GM12874 (cell line): ENCODE results near the gene NPAS3.

Experiments
- TF ChIP-seq, protein P1 (sequence below): IDR thresholded peaks from 2 replicates; pipeline ENCODE4 v1.5.1; 2011; ENCODE audit warnings: low read depth, mild to moderate bottlenecking, control low read depth, low read length, moderate library complexity; ENCODE audit not compliant: insufficient read depth

The NPAS3 gene

DNA sequence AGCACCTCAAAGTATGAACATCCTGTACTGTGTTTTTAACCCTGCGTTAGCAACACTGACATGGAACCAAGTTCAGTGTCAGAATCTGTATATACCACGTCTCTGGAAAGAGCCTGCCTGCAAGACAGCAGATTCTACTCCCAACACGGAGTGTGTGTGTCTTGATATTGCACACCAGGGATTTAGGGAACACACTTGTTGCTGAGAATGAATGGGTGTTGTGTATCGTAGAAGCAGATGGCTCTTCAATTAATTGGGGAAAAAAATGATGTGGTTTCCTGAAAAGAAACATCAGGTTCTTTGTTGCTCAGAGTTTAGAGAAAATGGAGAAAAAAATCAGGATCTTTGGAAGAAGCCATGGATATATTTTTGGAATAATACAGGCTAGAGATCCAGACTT is 841.4 kb downstream of the NPAS3 start:
- TF ChIP-seq, protein P1, sequence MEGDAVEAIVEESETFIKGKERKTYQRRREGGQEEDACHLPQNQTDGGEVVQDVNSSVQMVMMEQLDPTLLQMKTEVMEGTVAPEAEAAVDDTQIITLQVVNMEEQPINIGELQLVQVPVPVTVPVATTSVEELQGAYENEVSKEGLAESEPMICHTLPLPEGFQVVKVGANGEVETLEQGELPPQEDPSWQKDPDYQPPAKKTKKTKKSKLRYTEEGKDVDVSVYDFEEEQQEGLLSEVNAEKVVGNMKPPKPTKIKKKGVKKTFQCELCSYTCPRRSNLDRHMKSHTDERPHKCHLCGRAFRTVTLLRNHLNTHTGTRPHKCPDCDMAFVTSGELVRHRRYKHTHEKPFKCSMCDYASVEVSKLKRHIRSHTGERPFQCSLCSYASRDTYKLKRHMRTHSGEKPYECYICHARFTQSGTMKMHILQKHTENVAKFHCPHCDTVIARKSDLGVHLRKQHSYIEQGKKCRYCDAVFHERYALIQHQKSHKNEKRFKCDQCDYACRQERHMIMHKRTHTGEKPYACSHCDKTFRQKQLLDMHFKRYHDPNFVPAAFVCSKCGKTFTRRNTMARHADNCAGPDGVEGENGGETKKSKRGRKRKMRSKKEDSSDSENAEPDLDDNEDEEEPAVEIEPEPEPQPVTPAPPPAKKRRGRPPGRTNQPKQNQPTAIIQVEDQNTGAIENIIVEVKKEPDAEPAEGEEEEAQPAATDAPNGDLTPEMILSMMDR: no peak

DNA sequence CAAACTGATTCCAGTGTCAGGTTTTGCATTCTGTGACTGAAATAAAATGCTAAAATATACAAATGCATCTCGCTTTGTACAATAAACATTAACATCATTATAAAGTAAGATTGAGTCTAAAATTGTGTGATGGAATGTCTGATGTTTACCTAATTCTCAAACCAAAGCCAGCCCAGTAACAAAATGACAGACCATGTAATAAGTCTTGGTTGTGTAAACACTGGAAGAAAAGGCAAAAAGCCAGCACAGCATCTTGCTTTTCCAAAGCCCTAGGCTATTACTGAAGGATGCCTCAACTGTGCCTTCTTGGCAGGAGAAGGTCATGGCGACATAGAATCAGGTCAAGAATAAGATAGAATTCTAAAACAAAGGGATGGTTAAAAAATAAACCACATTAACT is 842.6 kb downstream of the NPAS3 start:
- TF ChIP-seq, protein P1: no peak

DNA sequence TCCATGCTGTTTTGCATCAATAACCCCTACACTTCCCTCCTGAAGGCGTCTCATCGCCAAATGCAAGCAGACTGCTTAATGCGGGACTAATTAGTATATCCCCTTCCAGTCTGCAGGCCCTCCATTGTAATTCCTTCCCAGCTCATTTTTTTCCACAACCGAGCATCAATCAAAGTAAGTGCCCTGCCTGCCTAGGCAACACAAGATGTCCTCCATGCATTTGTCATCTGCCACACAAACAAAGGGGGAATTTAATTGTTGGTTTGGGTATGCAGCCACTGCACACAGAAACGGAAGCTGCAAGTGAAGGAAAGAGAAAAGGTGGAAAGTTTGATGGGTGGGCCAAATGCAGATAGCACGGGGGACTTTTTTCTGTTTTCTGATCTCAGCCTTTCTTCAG is 844.2 kb downstream of the NPAS3 start:
- TF ChIP-seq, protein P1: no peak

DNA sequence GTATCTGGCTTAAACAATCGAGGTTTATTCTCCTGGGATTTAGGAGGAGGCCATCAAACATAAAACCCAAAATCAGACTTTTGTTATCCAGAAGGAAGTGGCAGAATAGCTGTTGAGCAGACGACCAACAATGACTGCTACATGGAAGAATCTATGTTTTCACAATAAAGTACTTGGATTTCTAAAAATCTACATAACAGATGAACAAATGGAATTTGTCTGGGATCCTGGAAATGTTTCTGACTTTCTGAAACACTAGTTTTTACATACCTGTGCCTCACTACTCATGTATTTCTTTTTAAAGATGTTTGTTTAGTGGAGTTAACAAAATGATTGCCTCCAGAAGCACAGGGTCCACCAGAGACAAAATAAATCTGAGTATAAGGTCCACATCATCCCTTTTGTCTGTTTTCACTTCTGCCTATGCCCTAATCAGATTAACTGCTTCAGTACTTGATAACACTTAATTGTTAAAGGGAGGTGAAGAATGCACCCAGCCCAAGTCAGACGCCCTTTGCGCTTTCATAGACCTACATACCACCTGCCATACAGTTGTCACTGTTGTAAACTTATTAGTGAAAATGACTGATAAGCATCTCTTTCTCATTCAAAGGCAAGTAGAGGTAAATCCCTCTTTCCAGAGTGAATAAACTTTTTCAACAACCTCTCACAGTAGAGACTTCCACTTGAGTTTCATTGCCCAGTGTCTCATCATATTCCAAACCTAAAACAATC is 847.6 kb downstream of the NPAS3 start:
- TF ChIP-seq, protein P1: no peak

DNA sequence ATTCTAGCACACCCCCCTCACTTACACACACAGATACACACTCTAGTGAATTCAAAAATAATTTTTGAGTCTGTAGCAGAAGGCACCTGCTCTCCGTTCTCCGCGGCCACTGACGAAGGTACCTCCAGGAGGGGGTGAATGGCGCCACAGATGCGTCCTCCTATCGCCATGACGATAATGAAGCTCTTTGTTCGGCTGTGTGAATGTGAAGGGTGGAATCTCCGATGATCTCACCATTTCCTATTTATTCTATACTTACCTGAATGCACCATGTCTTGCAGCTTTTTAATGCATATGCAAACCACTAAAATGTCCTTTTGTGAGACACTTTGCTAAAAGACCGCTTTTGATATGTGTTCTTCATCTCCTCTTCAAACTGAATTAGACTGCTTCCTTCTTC is 849.5 kb downstream of the NPAS3 start:
- TF ChIP-seq, protein P1: no peak

DNA sequence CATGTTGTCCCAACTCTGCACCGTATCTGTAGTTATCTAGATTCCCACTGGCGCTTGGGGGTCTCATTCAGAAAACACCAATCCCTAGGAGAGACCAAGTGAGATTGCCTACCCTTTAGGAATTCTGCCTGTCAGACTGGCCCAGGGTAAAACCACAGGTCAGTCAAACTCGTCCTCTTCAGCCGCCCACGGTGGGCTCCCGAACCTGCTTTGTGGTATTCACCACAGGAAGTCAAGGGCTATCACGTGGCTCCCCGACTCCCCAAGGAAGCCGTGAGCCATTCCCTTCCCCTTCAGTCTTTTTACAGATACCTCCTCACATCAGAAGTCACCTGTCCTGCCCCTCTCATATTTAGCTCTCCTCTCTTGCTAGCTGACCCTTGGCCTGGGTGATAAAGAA is 852.3 kb downstream of the NPAS3 start:
- TF ChIP-seq, protein P1: no peak

DNA sequence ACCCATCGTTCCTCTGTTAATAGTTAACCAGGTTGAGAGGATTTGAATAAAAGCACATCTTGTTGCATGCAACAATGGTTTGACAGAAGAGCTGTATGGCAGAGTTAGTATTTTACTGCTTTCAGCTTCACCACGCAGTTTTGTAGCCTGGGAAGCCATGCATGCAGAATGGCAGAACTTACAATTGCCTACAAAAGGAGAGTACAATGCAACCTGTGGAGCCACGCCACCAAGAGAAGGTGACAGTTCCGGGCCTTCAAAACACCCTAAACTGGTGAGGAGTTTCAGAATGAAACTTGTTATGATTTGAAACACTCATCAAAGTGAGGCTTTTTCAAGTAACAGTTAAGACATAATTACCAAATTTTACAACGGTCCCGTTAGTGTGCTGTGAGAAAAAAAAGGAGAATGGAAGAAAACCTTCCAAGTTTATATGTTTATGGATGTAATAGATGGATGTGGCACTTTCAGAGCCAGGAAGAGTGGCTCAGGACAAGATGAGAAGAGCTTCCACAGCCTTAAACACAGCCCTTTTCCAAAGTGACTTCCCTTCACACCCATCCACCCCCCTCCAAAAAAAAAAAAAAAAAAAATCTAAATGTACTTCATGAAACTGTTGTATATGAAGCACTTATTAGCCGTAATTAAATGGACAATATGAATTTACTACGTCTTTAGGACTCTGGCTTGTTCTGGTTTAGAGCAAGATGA is 853.5 kb downstream of the NPAS3 start:
- TF ChIP-seq, protein P1: no peak
